ENCODE results near the gene SLC24A3. TPM values are rescaled to one million over a fixed set of nuclear protein-coding genes. Genes with fewer than 3 reads are reported as not detected.

SLC24A3 gene
- total RNA-seq, 2 experiments from 2014 or later: not detected

GRCh38 chr20:19250346-19250745, 37.9 kb downstream of the SLC24A3 start:
- Mint-ChIP-seq H3K4me3 (no peak overlapping the region), H3K27me3 (ENCODE audit: low read depth) (no peaks in the 10 kb centered on the region), H3K9me3 (no peaks in the 10 kb centered on the region), H3K36me3 (ENCODE audit: low read depth) (no peaks in the 10 kb centered on the region), H3K4me1 (ENCODE audit: low read depth) (no peaks in the 10 kb centered on the region), H3K27ac (no peak overlapping the region)
- no peak for DNase-seq
- CTCF ChIA-PET: no interaction called here
- intact Hi-C loops (cut with micrococcal nuclease): no loop called here

- H3K27ac Mint-ChIP-seq: no peak overlapping the region
- intact Hi-C loops (cut with micrococcal nuclease): no loop called here
- CTCF ChIA-PET: interaction anchor here (1.6 kb wide), 1 partner anchor 11 kb away, joined by 3 read pairs; no protein-coding TSS in a partner anchor
These were observed 39.1 kb downstream of the SLC24A3 start for GRCh38 chr20:19251506-19251905.

GRCh38 chr20:19251958-19252357, 39.5 kb downstream of the SLC24A3 start:
- no peaks in the 10 kb centered on the region for H3K27me3 Mint-ChIP-seq (ENCODE audit: low read depth)
- CTCF ChIA-PET: interaction anchor here (1.6 kb wide), 1 partner anchor 10 kb away, joined by 3 read pairs; no protein-coding TSS in a partner anchor

More at GRCh38 chr20:19251506-19251905, 39.1 kb downstream of the SLC24A3 start:
- H3K9me3 Mint-ChIP-seq: no peaks in the 10 kb centered on the region
- H3K4me3 Mint-ChIP-seq: no peak overlapping the region
- no peaks in the 10 kb centered on the region for H3K27me3 Mint-ChIP-seq (ENCODE audit: low read depth)
- no peaks in the 10 kb centered on the region for H3K36me3 Mint-ChIP-seq (ENCODE audit: low read depth)
- DNase-seq: no peak
- H3K4me1 Mint-ChIP-seq (ENCODE audit: low read depth): no peaks in the 10 kb centered on the region

GRCh38 chr20:19252451-19253120, 40.1 kb downstream of the SLC24A3 start:
- no peaks in the 10 kb centered on the region for H3K27me3 Mint-ChIP-seq (ENCODE audit: low read depth)
- H3K9me3 Mint-ChIP-seq: no peaks in the 10 kb centered on the region
- DNase-seq: no peak
- no peak overlapping the region for H3K27ac Mint-ChIP-seq
- CTCF ChIA-PET: interaction anchor here (0.5 to 1.6 kb wide), 2 partner anchors 10 to 751 kb away, joined by 3 to 6 read pairs; no protein-coding TSS in a partner anchor
- H3K4me3 Mint-ChIP-seq: no peak overlapping the region
- intact Hi-C loops (cut with micrococcal nuclease): no loop called here
- no peaks in the 10 kb centered on the region for H3K4me1 Mint-ChIP-seq (ENCODE audit: low read depth)
- H3K36me3 Mint-ChIP-seq (ENCODE audit: low read depth): no peaks in the 10 kb centered on the region

More at GRCh38 chr20:19251958-19252357, 39.5 kb downstream of the SLC24A3 start:
- no peaks in the 10 kb centered on the region for H3K4me1 Mint-ChIP-seq (ENCODE audit: low read depth)
- H3K9me3 Mint-ChIP-seq: no peaks in the 10 kb centered on the region
- no peaks in the 10 kb centered on the region for H3K36me3 Mint-ChIP-seq (ENCODE audit: low read depth)
- no peak overlapping the region for H3K27ac Mint-ChIP-seq
- H3K4me3 Mint-ChIP-seq: no peak overlapping the region
- DNase-seq: no peak
- intact Hi-C loops (cut with micrococcal nuclease): no loop called here

GRCh38 chr20:19253316-19253715, 40.9 kb downstream of the SLC24A3 start:
- Mint-ChIP-seq H3K9me3 (no peaks in the 10 kb centered on the region), H3K4me1 (ENCODE audit: low read depth) (no peaks in the 10 kb centered on the region), H3K4me3 (no peak overlapping the region)

GRCh38 chr20:19253916-19254820, 41.7 kb downstream of the SLC24A3 start:
- CTCF ChIA-PET: interaction anchor here (0.7 kb wide), 1 partner anchor 55 kb away, joined by 4 read pairs; no protein-coding TSS in a partner anchor
- Mint-ChIP-seq H3K36me3 (ENCODE audit: low read depth) (no peaks in the 10 kb centered on the region), H3K4me3 (no peak overlapping the region), H3K4me1 (ENCODE audit: low read depth) (no peaks in the 10 kb centered on the region), H3K9me3 (no peaks in the 10 kb centered on the region), H3K27me3 (ENCODE audit: low read depth) (no peaks in the 10 kb centered on the region), H3K27ac (no peak overlapping the region)
- DNase-seq: no peak
- intact Hi-C loops (cut with micrococcal nuclease): no loop called here

More at GRCh38 chr20:19253316-19253715, 40.9 kb downstream of the SLC24A3 start:
- intact Hi-C loops (cut with micrococcal nuclease): no loop called here
- DNase-seq: no peak
- H3K27ac Mint-ChIP-seq: no peak overlapping the region
- CTCF ChIA-PET: no interaction called here
- no peaks in the 10 kb centered on the region for H3K36me3 Mint-ChIP-seq (ENCODE audit: low read depth)
- H3K27me3 Mint-ChIP-seq (ENCODE audit: low read depth): no peaks in the 10 kb centered on the region

- Mint-ChIP-seq H3K36me3 (ENCODE audit: low read depth) (no peaks in the 10 kb centered on the region), H3K4me3 (no peak overlapping the region), H3K9me3 (no peaks in the 10 kb centered on the region), H3K27ac (no peak overlapping the region), H3K4me1 (ENCODE audit: low read depth) (no peaks in the 10 kb centered on the region), H3K27me3 (ENCODE audit: low read depth) (no peaks in the 10 kb centered on the region)
- DNase-seq: no peak
- CTCF ChIA-PET: interaction anchor here (0.7 kb wide), 1 partner anchor 54 kb away, joined by 4 read pairs; no protein-coding TSS in a partner anchor
- intact Hi-C loops (cut with micrococcal nuclease): no loop called here
These were observed 42.5 kb downstream of the SLC24A3 start for GRCh38 chr20:19254956-19255355.

GRCh38 chr20:19256085-19256484, 43.6 kb downstream of the SLC24A3 start:
- Mint-ChIP-seq H3K4me1 (ENCODE audit: low read depth) (no peaks in the 10 kb centered on the region), H3K4me3 (no peak overlapping the region), H3K27me3 (ENCODE audit: low read depth) (no peaks in the 10 kb centered on the region), H3K36me3 (ENCODE audit: low read depth) (no peaks in the 10 kb centered on the region), H3K9me3 (no peaks in the 10 kb centered on the region), H3K27ac (no peak overlapping the region)
- intact Hi-C loops (cut with micrococcal nuclease): no loop called here
- CTCF ChIA-PET: no interaction called here
- DNase-seq: no peak

GRCh38 chr20:19256906-19257595, 44.6 kb downstream of the SLC24A3 start:
- CTCF ChIA-PET: no interaction called here
- Mint-ChIP-seq H3K27me3 (ENCODE audit: low read depth) (no peaks in the 10 kb centered on the region), H3K27ac (no peak overlapping the region), H3K4me1 (ENCODE audit: low read depth) (no peaks in the 10 kb centered on the region), H3K9me3 (no peaks in the 10 kb centered on the region), H3K4me3 (no peak overlapping the region), H3K36me3 (ENCODE audit: low read depth) (no peaks in the 10 kb centered on the region)
- no peak for DNase-seq
- intact Hi-C loops (cut with micrococcal nuclease): no loop called here

GRCh38 chr20:19257865-19258264, 45.4 kb downstream of the SLC24A3 start:
- no peaks in the 10 kb centered on the region for H3K27me3 Mint-ChIP-seq (ENCODE audit: low read depth)
- CTCF ChIA-PET: no interaction called here
- no peak overlapping the region for H3K27ac Mint-ChIP-seq
- intact Hi-C loops (cut with micrococcal nuclease): no loop called here
- DNase-seq: no peak
- no peaks in the 10 kb centered on the region for H3K36me3 Mint-ChIP-seq (ENCODE audit: low read depth)
- H3K9me3 Mint-ChIP-seq: no peaks in the 10 kb centered on the region
- H3K4me1 Mint-ChIP-seq (ENCODE audit: low read depth): no peaks in the 10 kb centered on the region
- H3K4me3 Mint-ChIP-seq: no peak overlapping the region

GRCh38 chr20:19259141-19259591, 46.7 kb downstream of the SLC24A3 start:
- DNase-seq: no peak
- CTCF ChIA-PET: no interaction called here
- H3K4me3 Mint-ChIP-seq: no peak overlapping the region
- intact Hi-C loops (cut with micrococcal nuclease): no loop called here
- H3K27me3 Mint-ChIP-seq (ENCODE audit: low read depth): no peaks in the 10 kb centered on the region
- H3K27ac Mint-ChIP-seq: no peak overlapping the region
- H3K9me3 Mint-ChIP-seq: no peaks in the 10 kb centered on the region
- no peaks in the 10 kb centered on the region for H3K4me1 Mint-ChIP-seq (ENCODE audit: low read depth)
- no peaks in the 10 kb centered on the region for H3K36me3 Mint-ChIP-seq (ENCODE audit: low read depth)

Measured in activated naive CD4-positive, alpha-beta T cell treated with anti-CD3 and anti-CD28 coated beads for 36 hours (primary cell).